Measurements from ENCODE around the gene C17orf100. TPM values are rescaled to one million over a fixed set of nuclear protein-coding genes. Genes with fewer than 3 reads are reported as not detected.

C17orf100 gene
- total and polyA plus RNA-seq, 9 of the 15 experiments (the other 6 are each of a cell fraction or from before 2014, with no cell fraction given): 0.04 to 1.7 (median 0.43) TPM

DNA sequence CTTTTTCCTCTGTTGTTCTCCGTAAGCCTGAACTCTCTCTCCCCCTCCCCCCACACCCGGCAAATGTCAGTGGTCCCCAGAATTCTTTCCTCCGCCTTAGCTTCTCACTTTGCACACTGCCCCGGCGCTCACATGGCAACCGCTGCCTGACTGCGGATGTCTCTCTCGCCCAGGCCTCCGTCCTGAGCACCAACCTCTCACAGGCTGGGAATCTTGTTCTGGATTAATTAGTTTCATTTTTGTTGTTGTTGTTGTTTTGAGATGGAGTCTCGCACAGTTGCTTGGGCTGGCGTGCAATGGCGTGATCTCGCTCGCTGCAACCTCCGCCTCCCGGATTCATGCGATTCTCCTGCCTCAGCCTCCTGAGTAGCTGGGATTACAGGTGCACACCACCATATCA is 16.7 kb downstream of the C17orf100 start:
- WGBS (ENCODE audit: insufficient coverage, low coverage, missing lambda C conversion rate): 31% methylated on average over 15 of the region's 17 CpGs
- ATAC-seq (no peak), FAIRE-seq (no peak), DNase-seq (ENCODE audit: extremely low read depth in 1 of 4, low spot score in 3 of 4) (no peak)
- ChIA-PET CTCF (ENCODE audit: low intra/inter-chr PET ratio) (no interaction called here), POLR2A (no interaction called here)
- no peak overlapping the region for H2AFZ ChIP-seq (ENCODE audit: low read depth, low read length)
- no peaks in the 10 kb centered on the region for H3K9me3 ChIP-seq (replicated peaks; ENCODE audit: control insufficient read depth, insufficient read depth, low read depth, low read length)
- no peak overlapping the region for H3K27ac ChIP-seq (ENCODE audit: extremely low read depth, low read depth, low read length)
- no peak overlapping the region for H3K9ac ChIP-seq (ENCODE audit: insufficient read depth in 1 of 2, low read depth in 2 of 2, low read length in 2 of 2)
- H3K4me1 ChIP-seq (replicated peaks in 1 of 2; ENCODE audit: control insufficient read depth in 2 of 2, insufficient read depth in 2 of 2, low read length in 2 of 2): no peaks in the 10 kb centered on the region; a peak in 1 of 5 replicates
- H3K9me1 ChIP-seq (ENCODE audit: control insufficient read depth, insufficient read depth, low read length): no peaks in the 10 kb centered on the region
- no peaks in the 10 kb centered on the region for H3K36me3 ChIP-seq (ENCODE audit: control insufficient read depth, insufficient read depth, low read length)
- intact Hi-C loops (cut with micrococcal nuclease) (loop anchor here (5.0 kb wide), 2 partner anchors 174 to 344 kb away; partner anchors contain the start of gene RNASEK), in situ Hi-C loops (cut with MboI) (loop anchor here (5.0 kb wide), 1 partner anchor 339 kb away; no protein-coding TSS in a partner anchor)
- no peak for TF ChIP-seq TBL1XR1 (IDR thresholded peaks at IDR 0.05; ENCODE audit: low read length in 2 of 2)
- TF ChIP-seq, protein P1, sequence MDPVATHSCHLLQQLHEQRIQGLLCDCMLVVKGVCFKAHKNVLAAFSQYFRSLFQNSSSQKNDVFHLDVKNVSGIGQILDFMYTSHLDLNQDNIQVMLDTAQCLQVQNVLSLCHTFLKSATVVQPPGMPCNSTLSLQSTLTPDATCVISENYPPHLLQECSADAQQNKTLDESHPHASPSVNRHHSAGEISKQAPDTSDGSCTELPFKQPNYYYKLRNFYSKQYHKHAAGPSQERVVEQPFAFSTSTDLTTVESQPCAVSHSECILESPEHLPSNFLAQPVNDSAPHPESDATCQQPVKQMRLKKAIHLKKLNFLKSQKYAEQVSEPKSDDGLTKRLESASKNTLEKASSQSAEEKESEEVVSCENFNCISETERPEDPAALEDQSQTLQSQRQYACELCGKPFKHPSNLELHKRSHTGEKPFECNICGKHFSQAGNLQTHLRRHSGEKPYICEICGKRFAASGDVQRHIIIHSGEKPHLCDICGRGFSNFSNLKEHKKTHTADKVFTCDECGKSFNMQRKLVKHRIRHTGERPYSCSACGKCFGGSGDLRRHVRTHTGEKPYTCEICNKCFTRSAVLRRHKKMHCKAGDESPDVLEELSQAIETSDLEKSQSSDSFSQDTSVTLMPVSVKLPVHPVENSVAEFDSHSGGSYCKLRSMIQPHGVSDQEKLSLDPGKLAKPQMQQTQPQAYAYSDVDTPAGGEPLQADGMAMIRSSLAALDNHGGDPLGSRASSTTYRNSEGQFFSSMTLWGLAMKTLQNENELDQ (CRISPR knock-in tag; IDR thresholded peaks at IDR 0.05; ENCODE audit: borderline replicate concordance): no peak
- no peak for TF ChIP-seq TCF7 (IDR thresholded peaks at IDR 0.05; ENCODE audit: borderline replicate concordance)
- no peak for TF ChIP-seq STAT5B (CRISPR knock-in tag; IDR thresholded peaks at IDR 0.05)
- TF ChIP-seq GTF2E2 (tag; IDR thresholded peaks at IDR 0.05): no peak
- TF ChIP-seq WHSC1 (IDR thresholded peaks at IDR 0.05; ENCODE audit: low read length): no peak
- TF ChIP-seq, protein P2, sequence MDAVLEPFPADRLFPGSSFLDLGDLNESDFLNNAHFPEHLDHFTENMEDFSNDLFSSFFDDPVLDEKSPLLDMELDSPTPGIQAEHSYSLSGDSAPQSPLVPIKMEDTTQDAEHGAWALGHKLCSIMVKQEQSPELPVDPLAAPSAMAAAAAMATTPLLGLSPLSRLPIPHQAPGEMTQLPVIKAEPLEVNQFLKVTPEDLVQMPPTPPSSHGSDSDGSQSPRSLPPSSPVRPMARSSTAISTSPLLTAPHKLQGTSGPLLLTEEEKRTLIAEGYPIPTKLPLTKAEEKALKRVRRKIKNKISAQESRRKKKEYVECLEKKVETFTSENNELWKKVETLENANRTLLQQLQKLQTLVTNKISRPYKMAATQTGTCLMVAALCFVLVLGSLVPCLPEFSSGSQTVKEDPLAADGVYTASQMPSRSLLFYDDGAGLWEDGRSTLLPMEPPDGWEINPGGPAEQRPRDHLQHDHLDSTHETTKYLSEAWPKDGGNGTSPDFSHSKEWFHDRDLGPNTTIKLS (IDR thresholded peaks at IDR 0.05; ENCODE audit: borderline replicate concordance, low read depth): no peak
- TF ChIP-seq POLR2A (conservative IDR thresholded peaks at IDR 0.05): no peak
- no peak for TF ChIP-seq ZNF316 (IDR thresholded peaks at IDR 0.05)
- no peak for TF ChIP-seq NR2C2 (CRISPR knock-in tag; IDR thresholded peaks at IDR 0.05)
- TF ChIP-seq NR2C2 (tag; IDR thresholded peaks at IDR 0.05): no peak
- TF ChIP-seq NELFE (IDR thresholded peaks at IDR 0.05; ENCODE audit: insufficient read depth, insufficient read length): no peak
- H4K20me1 ChIP-seq (replicated peaks; ENCODE audit: control insufficient read depth, insufficient read depth, low read length): no peaks in the 10 kb centered on the region
- no peak overlapping the region for H3K4me2 ChIP-seq (ENCODE audit: insufficient read depth, low read length)
- BruUV-seq (replicated peaks): no TSS peak
- H3K4me3 ChIP-seq: no peak overlapping the region
- H3K27me3 ChIP-seq (ENCODE audit: control insufficient read depth in 2 of 2, insufficient read depth in 2 of 2, low read length in 2 of 2): peaks cover 6 to 39% of the 10 kb centered on the region in 2 experiments; a peak in 4 of 5 replicates
- no peaks in the 10 kb centered on the region for H3K79me2 ChIP-seq (ENCODE audit: control insufficient read depth, insufficient read depth, low read length)

Data from K562 (cell line).